ENCODE results near the gene RELA.

DNA sequence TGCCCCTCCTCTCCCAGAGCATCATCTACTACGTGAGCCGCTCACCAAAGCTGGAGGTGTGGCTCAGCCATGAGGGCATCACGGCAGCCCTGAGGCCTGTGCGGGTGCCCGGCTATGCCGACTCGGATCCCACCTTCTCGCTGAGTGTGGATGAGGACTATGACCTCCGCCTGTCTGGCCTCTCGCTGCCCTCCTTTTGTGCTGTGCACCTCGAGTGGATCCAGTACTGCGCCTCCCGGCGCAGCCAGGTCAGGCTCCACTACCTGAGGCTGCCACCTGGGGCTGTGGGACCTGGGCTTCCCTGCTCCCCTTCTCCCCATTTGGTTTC, 28.6 kb downstream of the RELA start:
- TF ChIP-seq, protein P1, sequence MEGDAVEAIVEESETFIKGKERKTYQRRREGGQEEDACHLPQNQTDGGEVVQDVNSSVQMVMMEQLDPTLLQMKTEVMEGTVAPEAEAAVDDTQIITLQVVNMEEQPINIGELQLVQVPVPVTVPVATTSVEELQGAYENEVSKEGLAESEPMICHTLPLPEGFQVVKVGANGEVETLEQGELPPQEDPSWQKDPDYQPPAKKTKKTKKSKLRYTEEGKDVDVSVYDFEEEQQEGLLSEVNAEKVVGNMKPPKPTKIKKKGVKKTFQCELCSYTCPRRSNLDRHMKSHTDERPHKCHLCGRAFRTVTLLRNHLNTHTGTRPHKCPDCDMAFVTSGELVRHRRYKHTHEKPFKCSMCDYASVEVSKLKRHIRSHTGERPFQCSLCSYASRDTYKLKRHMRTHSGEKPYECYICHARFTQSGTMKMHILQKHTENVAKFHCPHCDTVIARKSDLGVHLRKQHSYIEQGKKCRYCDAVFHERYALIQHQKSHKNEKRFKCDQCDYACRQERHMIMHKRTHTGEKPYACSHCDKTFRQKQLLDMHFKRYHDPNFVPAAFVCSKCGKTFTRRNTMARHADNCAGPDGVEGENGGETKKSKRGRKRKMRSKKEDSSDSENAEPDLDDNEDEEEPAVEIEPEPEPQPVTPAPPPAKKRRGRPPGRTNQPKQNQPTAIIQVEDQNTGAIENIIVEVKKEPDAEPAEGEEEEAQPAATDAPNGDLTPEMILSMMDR (IDR thresholded peaks at IDR 0.05; ENCODE audit: low read depth, low read length) = no peak
- TF ChIP-seq EZH2phosphoT487 (IDR thresholded peaks at IDR 0.05; ENCODE audit: low read depth) = no peak
